ENCODE measurements around the gene IL34. TPM values are rescaled to one million over a fixed set of nuclear protein-coding genes. Genes with fewer than 3 reads are reported as not detected.
A peak's percentile ranks its signal among the peaks of the same experiment; 100 is the strongest.
"Not testable (repeated sequence)": the region's sequence is repeated elsewhere in the genome, so short reads cannot be mapped to it uniquely, and the experiment has no call there.

IL34 gene
- total RNA-seq, 2 experiments from 2014 or later, result not detected

GRCh38 chr16:70642633-70643032 lies 3.7 kb upstream of the IL34 start:
- Mint-ChIP-seq H3K4me1 (peaks cover 2% of the 10 kb centered on the region), H3K36me3 (no peaks in the 10 kb centered on the region), H3K27ac (no peak overlapping the region), H3K9me3 (ENCODE audit: low read depth) (no peaks in the 10 kb centered on the region), H3K27me3 (peaks cover 14% of the 10 kb centered on the region), H3K4me3 (no peak overlapping the region)
- DNase-seq (no peak), ATAC-seq (no peak)
- CTCF ChIA-PET, result no interaction called here

- ATAC-seq; H3K36me3 Mint-ChIP-seq; H3K4me1 Mint-ChIP-seq; DNase-seq; H3K27ac Mint-ChIP-seq; H3K4me3 Mint-ChIP-seq; CTCF ChIA-PET; H3K9me3 Mint-ChIP-seq (ENCODE audit: low read depth): not testable (repeated sequence)
- peaks cover 14% of the 10 kb centered on the region for H3K27me3 Mint-ChIP-seq
Measured at GRCh38 chr16:70643264-70643663, 3.1 kb upstream of the IL34 start.

GRCh38 chr16:70644763-70645597 lies 1.4 kb upstream of the IL34 start:
- CTCF ChIA-PET, result no interaction called here
- ATAC-seq, result no peak
- DNase-seq, result no peak
- no peaks in the 10 kb centered on the region for H3K36me3 Mint-ChIP-seq
- H3K4me1 Mint-ChIP-seq, result no peaks in the 10 kb centered on the region
- H3K4me3 Mint-ChIP-seq, result no peak overlapping the region
- no peak overlapping the region for H3K27ac Mint-ChIP-seq
- H3K9me3 Mint-ChIP-seq (ENCODE audit: low read depth), result no peaks in the 10 kb centered on the region
- peaks cover 14% of the 10 kb centered on the region for H3K27me3 Mint-ChIP-seq

GRCh38 chr16:70647441-70648359 lies 1.3 kb downstream of the IL34 start:
- Mint-ChIP-seq H3K27me3 (peaks cover under 1% of the 10 kb centered on the region), H3K27ac (no peak overlapping the region), H3K36me3 (no peaks in the 10 kb centered on the region), H3K4me3 (no peak overlapping the region), H3K9me3 (ENCODE audit: low read depth) (no peaks in the 10 kb centered on the region), H3K4me1 (no peaks in the 10 kb centered on the region)
- DNase-seq (no peak), ATAC-seq (no peak)
- CTCF ChIA-PET, result no interaction called here

- Mint-ChIP-seq H3K9me3 (ENCODE audit: low read depth) (no peaks in the 10 kb centered on the region), H3K27ac (no peak overlapping the region), H3K36me3 (no peaks in the 10 kb centered on the region), H3K4me3 (no peak overlapping the region), H3K27me3 (no peaks in the 10 kb centered on the region), H3K4me1 (peaks cover under 1% of the 10 kb centered on the region)
- ATAC-seq, result no peak
- CTCF ChIA-PET, result interaction anchor here (0.7 kb wide), 1 partner anchor 10 kb away, joined by 3 read pairs; no protein-coding TSS in a partner anchor
- DNase-seq, result no peak
Measured at GRCh38 chr16:70648606-70649005, 2.2 kb downstream of the IL34 start.

- DNase-seq (no peak), ATAC-seq (no peak)
- no peaks in the 10 kb centered on the region for H3K36me3 Mint-ChIP-seq
- no peak overlapping the region for H3K27ac Mint-ChIP-seq
- CTCF ChIA-PET, result no interaction called here
- H3K4me1 Mint-ChIP-seq, result peaks cover 7% of the 10 kb centered on the region
- H3K9me3 Mint-ChIP-seq (ENCODE audit: low read depth), result no peaks in the 10 kb centered on the region
- no peak overlapping the region for H3K4me3 Mint-ChIP-seq
- H3K27me3 Mint-ChIP-seq, result no peaks in the 10 kb centered on the region
Measured at GRCh38 chr16:70649300-70649699, 2.9 kb downstream of the IL34 start.

GRCh38 chr16:70650216-70650615 lies 3.9 kb downstream of the IL34 start:
- DNase-seq, result no peak
- no peak overlapping the region for H3K4me3 Mint-ChIP-seq
- H3K4me1 Mint-ChIP-seq, result peaks cover 8% of the 10 kb centered on the region
- no peaks in the 10 kb centered on the region for H3K9me3 Mint-ChIP-seq (ENCODE audit: low read depth)
- no peaks in the 10 kb centered on the region for H3K27me3 Mint-ChIP-seq
- no peak for ATAC-seq
- CTCF ChIA-PET, result interaction anchor here (0.8 kb wide), 1 partner anchor 15 kb away, joined by 3 read pairs; no protein-coding TSS in a partner anchor
- no peaks in the 10 kb centered on the region for H3K36me3 Mint-ChIP-seq
- H3K27ac Mint-ChIP-seq, result no peak overlapping the region

GRCh38 chr16:70651524-70651923 lies 5.2 kb downstream of the IL34 start:
- no peak overlapping the region for H3K27ac Mint-ChIP-seq
- H3K27me3 Mint-ChIP-seq, result no peaks in the 10 kb centered on the region
- no peak for ATAC-seq
- no peak for DNase-seq
- no peaks in the 10 kb centered on the region for H3K9me3 Mint-ChIP-seq (ENCODE audit: low read depth)
- CTCF ChIA-PET, result interaction anchor here (0.6 to 2.7 kb wide), 3 partner anchors 86 to 269 kb away, joined by 3 to 9 read pairs (median 4); no protein-coding TSS in a partner anchor
- no peaks in the 10 kb centered on the region for H3K36me3 Mint-ChIP-seq
- H3K4me1 Mint-ChIP-seq, result peaks cover 8% of the 10 kb centered on the region
- no peak overlapping the region for H3K4me3 Mint-ChIP-seq

GRCh38 chr16:70652322-70652721 lies 6.0 kb downstream of the IL34 start:
- no peaks in the 10 kb centered on the region for H3K27me3 Mint-ChIP-seq
- H3K9me3 Mint-ChIP-seq (ENCODE audit: low read depth), result no peaks in the 10 kb centered on the region
- H3K4me1 Mint-ChIP-seq, result peaks cover 8% of the 10 kb centered on the region
- no peak overlapping the region for H3K27ac Mint-ChIP-seq
- no peak overlapping the region for H3K4me3 Mint-ChIP-seq
- CTCF ChIA-PET, result interaction anchor here (1.0 to 3.7 kb wide), 10 partner anchors 27 to 330 kb away, joined by 3 to 27 read pairs (median 6); no protein-coding TSS in a partner anchor
- no peaks in the 10 kb centered on the region for H3K36me3 Mint-ChIP-seq
- no peak for ATAC-seq
- DNase-seq, result no peak

GRCh38 chr16:70653406-70653805 lies 7.0 kb downstream of the IL34 start:
- CTCF ChIA-PET, result interaction anchor here (0.7 to 3.7 kb wide), 22 partner anchors 21 to 503 kb away, joined by 3 to 27 read pairs (median 3); no protein-coding TSS in a partner anchor
- Mint-ChIP-seq H3K9me3 (ENCODE audit: low read depth) (no peaks in the 10 kb centered on the region), H3K36me3 (no peaks in the 10 kb centered on the region), H3K4me3 (no peak overlapping the region), H3K4me1 (peaks cover 8% of the 10 kb centered on the region), H3K27ac (no peak overlapping the region), H3K27me3 (no peaks in the 10 kb centered on the region)
- ATAC-seq (peak; percentile 25), DNase-seq (no peak)

GRCh38 chr16:70653809-70654771 lies 7.7 kb downstream of the IL34 start:
- no peaks in the 10 kb centered on the region for H3K27me3 Mint-ChIP-seq
- no peaks in the 10 kb centered on the region for H3K9me3 Mint-ChIP-seq (ENCODE audit: low read depth)
- CTCF ChIA-PET, result interaction anchor here (0.5 to 3.7 kb wide), 20 partner anchors 14 to 504 kb away, joined by 3 to 27 read pairs (median 4); no protein-coding TSS in a partner anchor
- peak; percentile 88 for DNase-seq
- H3K27ac Mint-ChIP-seq, result peak overlapping the region; percentile 24
- H3K4me1 Mint-ChIP-seq, result peaks cover 8% of the 10 kb centered on the region
- no peaks in the 10 kb centered on the region for H3K36me3 Mint-ChIP-seq
- peak; percentile 78 for ATAC-seq
- peak overlapping the region; percentile 35 for H3K4me3 Mint-ChIP-seq

GRCh38 chr16:70656065-70656711 lies 9.8 kb downstream of the IL34 start:
- CTCF ChIA-PET, result no interaction called here
- ATAC-seq (no peak), DNase-seq (no peak)
- Mint-ChIP-seq H3K36me3 (no peaks in the 10 kb centered on the region), H3K27me3 (no peaks in the 10 kb centered on the region), H3K4me1 (peaks cover 12% of the 10 kb centered on the region), H3K27ac (no peak overlapping the region), H3K4me3 (no peak overlapping the region), H3K9me3 (ENCODE audit: low read depth) (no peaks in the 10 kb centered on the region)
